Measurements from ENCODE around the gene MAP4K4.

DNA sequence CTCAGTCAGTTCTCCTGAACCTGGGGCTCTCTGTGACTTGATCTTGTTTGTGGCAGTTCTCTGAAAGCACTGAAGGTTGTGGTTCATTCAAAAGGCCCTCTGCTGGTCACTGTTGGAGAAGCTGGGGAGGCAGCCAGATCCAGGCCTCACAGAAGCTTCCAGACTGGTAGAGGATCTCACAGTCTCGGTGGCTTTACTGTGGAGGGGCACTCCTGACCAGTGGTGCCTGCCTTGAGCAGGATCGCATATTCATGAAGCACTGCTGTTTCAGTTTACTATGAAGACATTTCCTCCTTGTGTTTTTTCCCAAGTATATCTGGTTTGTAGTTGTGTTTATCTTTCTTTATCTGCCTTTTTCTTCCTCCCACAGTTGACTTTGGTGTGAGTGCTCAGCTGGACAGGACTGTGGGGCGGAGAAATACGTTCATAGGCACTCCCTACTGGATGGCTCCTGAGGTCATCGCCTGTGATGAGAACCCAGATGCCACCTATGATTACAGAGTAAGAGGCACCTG, 133.9 kb downstream of the MAP4K4 start:
- peak; percentile 64 to 67 for TF ChIP-seq CTCF (IDR thresholded peaks at IDR 0.05)
- no peak for TF ChIP-seq POLR2AphosphoS5 (IDR thresholded peaks at IDR 0.05)

Data from suprapubic skin (tissue), 3 donors.